Measurements from ENCODE around the gene KATNA1.
A peak's percentile ranks its signal among the peaks of the same experiment; 100 is the strongest.

Gene KATNA1

GRCh38 chr6:149559389-149559788 lies 89.1 kb downstream of the KATNA1 start:
- TF ChIP-seq REST (IDR thresholded peaks at IDR 0.05; ENCODE audit: low read depth) (no peak), EGR1 (IDR thresholded peaks at IDR 0.05) (no peak), TAF1 (IDR thresholded peaks at IDR 0.05; ENCODE audit: low read depth) (no peak), RAD21 (IDR thresholded peaks at IDR 0.05; ENCODE audit: low read depth) (no peak), USF1 (IDR thresholded peaks at IDR 0.05) (no peak), YY1 (IDR thresholded peaks at IDR 0.05; ENCODE audit: low read depth) (no peak), MAX (IDR thresholded peaks at IDR 0.05) (no peak), NFIC (IDR thresholded peaks at IDR 0.05) (no peak), EP300 (IDR thresholded peaks at IDR 0.05; ENCODE audit: borderline replicate concordance) (no peak), FOXM1 (IDR thresholded peaks at IDR 0.05; ENCODE audit: borderline replicate concordance, low read depth) (no peak), ZBTB7A (IDR thresholded peaks at IDR 0.05; ENCODE audit: low read depth) (no peak), CREB1 (IDR thresholded peaks at IDR 0.05; ENCODE audit: low read depth) (no peak), TCF12 (IDR thresholded peaks at IDR 0.05; ENCODE audit: low read depth) (no peak), TEAD4 (IDR thresholded peaks at IDR 0.05) (no peak)

- TF ChIP-seq REST (IDR thresholded peaks at IDR 0.05; ENCODE audit: low read depth), result no peak
- TF ChIP-seq ZBTB7A (IDR thresholded peaks at IDR 0.05; ENCODE audit: low read depth), result no peak
- TF ChIP-seq EP300 (IDR thresholded peaks at IDR 0.05; ENCODE audit: borderline replicate concordance), result no peak
These were observed 90.5 kb downstream of the KATNA1 start for GRCh38 chr6:149558029-149558428.

GRCh38 chr6:149551920-149552319 lies 96.6 kb downstream of the KATNA1 start:
- TF ChIP-seq ZBTB7A (IDR thresholded peaks at IDR 0.05; ENCODE audit: low read depth), result no peak
- no peak for TF ChIP-seq TCF12 (IDR thresholded peaks at IDR 0.05; ENCODE audit: low read depth)
- TF ChIP-seq CEBPB (IDR thresholded peaks at IDR 0.05), result no peak
- no peak for TF ChIP-seq MAX (IDR thresholded peaks at IDR 0.05)
- TF ChIP-seq CREB1 (IDR thresholded peaks at IDR 0.05; ENCODE audit: low read depth), result no peak
- no peak for TF ChIP-seq TEAD4 (IDR thresholded peaks at IDR 0.05)
- TF ChIP-seq USF1 (IDR thresholded peaks at IDR 0.05), result no peak
- no peak for TF ChIP-seq NFIC (IDR thresholded peaks at IDR 0.05)
- TF ChIP-seq EGR1 (IDR thresholded peaks at IDR 0.05), result no peak

GRCh38 chr6:149545754-149546471 lies 102.6 kb downstream of the KATNA1 start, which contains the start of gene PPIL4:
PPIL4 (minus strand) TSS chr6:149546043; CDS start chr6:149546005, 38 bp downstream.
- TF ChIP-seq USF1 (IDR thresholded peaks at IDR 0.05) (peak; percentile 79), REST (IDR thresholded peaks at IDR 0.05; ENCODE audit: low read depth) (no peak), CEBPB (IDR thresholded peaks at IDR 0.05) (no peak), TEAD4 (IDR thresholded peaks at IDR 0.05) (no peak), EP300 (IDR thresholded peaks at IDR 0.05; ENCODE audit: borderline replicate concordance) (0 out of 2 replicates have a peak, but pooled peaks have one; percentile 28), ZBTB7A (IDR thresholded peaks at IDR 0.05; ENCODE audit: low read depth) (0 out of 2 replicates have a peak, but pooled peaks have one; percentile 28), RAD21 (IDR thresholded peaks at IDR 0.05; ENCODE audit: low read depth) (peak; percentile 39; the same call in 1 of the 2 replicates), EGR1 (IDR thresholded peaks at IDR 0.05) (peak; percentile 71), MAX (IDR thresholded peaks at IDR 0.05) (peak; percentile 75; the same call in 1 of the 2 replicates), YY1 (IDR thresholded peaks at IDR 0.05; ENCODE audit: low read depth) (peak; percentile 91), FOXM1 (IDR thresholded peaks at IDR 0.05; ENCODE audit: borderline replicate concordance, low read depth) (peak; percentile 60; the same call in 1 of the 2 replicates), NFIC (IDR thresholded peaks at IDR 0.05) (no peak), TCF12 (IDR thresholded peaks at IDR 0.05; ENCODE audit: low read depth) (peak; percentile 78; the same call in 1 of the 2 replicates), TAF1 (IDR thresholded peaks at IDR 0.05; ENCODE audit: low read depth) (peak; percentile 90), CREB1 (IDR thresholded peaks at IDR 0.05; ENCODE audit: low read depth) (peak; percentile 100)
